HL-60 (cell line): ENCODE measurements around the gene TANGO6.
"Not testable (repeated sequence)": the region's sequence is repeated elsewhere in the genome, so short reads cannot be mapped to it uniquely, and the experiment has no call there.

Experiments
- DNase-seq, 2 experiments: peaks; one replicate each; pipeline ENCODE4 v3.0.0-alpha.2; 2010 to 2020; ENCODE audit warnings: low read depth in 1 of 2, low spot score in 1 of 2
- H3K27ac ChIP-seq: fragments of 250-450 bp; sonication (Bioruptor Pico); replicated peaks from 2 replicates; pipeline ENCODE4 v1.5.1; 2020; ENCODE audit warnings: mild to moderate bottlenecking, moderate library complexity
- H3K27me3 ChIP-seq: fragments of 250-450 bp; sonication (Bioruptor Pico); 2 replicates; pipeline ENCODE4 v1.5.1; 2021; ENCODE audit warnings: mild to moderate bottlenecking, moderate library complexity; ENCODE audit not compliant: insufficient read depth, poor library complexity, severe bottlenecking
- H3K4me3 ChIP-seq: replicated peaks from 2 replicates; pipeline ENCODE4 v1.5.1; 2011; ENCODE audit warnings: mild to moderate bottlenecking, control low read depth, low read length; ENCODE audit not compliant: insufficient read depth
- GABPA ChIP-seq: IDR thresholded peaks from 2 replicates; pipeline ENCODE4 v1.6.1; 2012; ENCODE audit warnings: low read depth
- POLR2AphosphoS5 ChIP-seq: IDR thresholded peaks from 2 replicates; pipeline ENCODE4 v1.6.1; 2012; ENCODE audit warnings: low read depth
- SPI1 ChIP-seq: IDR thresholded peaks from 2 replicates; pipeline ENCODE4 v1.6.1; 2012; ENCODE audit warnings: low read depth, mild to moderate bottlenecking, borderline replicate concordance
- TF ChIP-seq, protein P1 (sequence below): IDR thresholded peaks from 2 replicates; pipeline ENCODE4 v1.6.1; 2012; ENCODE audit warnings: low read depth; ENCODE audit not compliant: insufficient replicate concordance
- TF ChIP-seq, protein P2 (sequence below): IDR thresholded peaks from one replicate; pipeline ENCODE4 v1.5.1; 2011; ENCODE audit warnings: low read length, control low read depth, inconsistent platforms; ENCODE audit not compliant: insufficient read depth

TANGO6 gene

DNA sequence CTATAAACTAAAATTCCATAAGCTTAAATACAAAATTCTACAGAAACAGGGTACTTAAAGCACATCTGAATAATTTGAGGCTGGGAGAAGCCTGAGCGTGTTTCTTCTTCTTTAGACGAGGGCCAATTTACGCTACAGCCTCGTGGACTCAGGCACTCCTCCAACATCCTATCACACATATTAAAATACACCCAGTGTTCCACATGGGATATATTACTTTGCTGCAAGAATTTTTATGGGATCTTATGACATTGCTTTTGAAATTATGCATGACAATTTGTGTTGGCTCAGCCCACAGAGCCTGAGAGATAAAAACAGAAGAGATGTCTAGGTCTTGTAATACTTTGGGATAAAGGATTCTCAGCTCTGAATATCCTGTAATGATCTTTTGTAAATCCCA, 3.5 kb upstream of the TANGO6 start:
- Histone ChIP-seq H3K4me3 (no peak overlapping the region), H3K27ac (no peak overlapping the region), H3K27me3 (no peaks in the 10 kb centered on the region)
- TF ChIP-seq SPI1 (no peak), POLR2AphosphoS5 (no peak), GABPA (no peak)
- TF ChIP-seq, protein P1, sequence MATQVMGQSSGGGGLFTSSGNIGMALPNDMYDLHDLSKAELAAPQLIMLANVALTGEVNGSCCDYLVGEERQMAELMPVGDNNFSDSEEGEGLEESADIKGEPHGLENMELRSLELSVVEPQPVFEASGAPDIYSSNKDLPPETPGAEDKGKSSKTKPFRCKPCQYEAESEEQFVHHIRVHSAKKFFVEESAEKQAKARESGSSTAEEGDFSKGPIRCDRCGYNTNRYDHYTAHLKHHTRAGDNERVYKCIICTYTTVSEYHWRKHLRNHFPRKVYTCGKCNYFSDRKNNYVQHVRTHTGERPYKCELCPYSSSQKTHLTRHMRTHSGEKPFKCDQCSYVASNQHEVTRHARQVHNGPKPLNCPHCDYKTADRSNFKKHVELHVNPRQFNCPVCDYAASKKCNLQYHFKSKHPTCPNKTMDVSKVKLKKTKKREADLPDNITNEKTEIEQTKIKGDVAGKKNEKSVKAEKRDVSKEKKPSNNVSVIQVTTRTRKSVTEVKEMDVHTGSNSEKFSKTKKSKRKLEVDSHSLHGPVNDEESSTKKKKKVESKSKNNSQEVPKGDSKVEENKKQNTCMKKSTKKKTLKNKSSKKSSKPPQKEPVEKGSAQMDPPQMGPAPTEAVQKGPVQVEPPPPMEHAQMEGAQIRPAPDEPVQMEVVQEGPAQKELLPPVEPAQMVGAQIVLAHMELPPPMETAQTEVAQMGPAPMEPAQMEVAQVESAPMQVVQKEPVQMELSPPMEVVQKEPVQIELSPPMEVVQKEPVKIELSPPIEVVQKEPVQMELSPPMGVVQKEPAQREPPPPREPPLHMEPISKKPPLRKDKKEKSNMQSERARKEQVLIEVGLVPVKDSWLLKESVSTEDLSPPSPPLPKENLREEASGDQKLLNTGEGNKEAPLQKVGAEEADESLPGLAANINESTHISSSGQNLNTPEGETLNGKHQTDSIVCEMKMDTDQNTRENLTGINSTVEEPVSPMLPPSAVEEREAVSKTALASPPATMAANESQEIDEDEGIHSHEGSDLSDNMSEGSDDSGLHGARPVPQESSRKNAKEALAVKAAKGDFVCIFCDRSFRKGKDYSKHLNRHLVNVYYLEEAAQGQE, result no peak
- TF ChIP-seq, protein P2, sequence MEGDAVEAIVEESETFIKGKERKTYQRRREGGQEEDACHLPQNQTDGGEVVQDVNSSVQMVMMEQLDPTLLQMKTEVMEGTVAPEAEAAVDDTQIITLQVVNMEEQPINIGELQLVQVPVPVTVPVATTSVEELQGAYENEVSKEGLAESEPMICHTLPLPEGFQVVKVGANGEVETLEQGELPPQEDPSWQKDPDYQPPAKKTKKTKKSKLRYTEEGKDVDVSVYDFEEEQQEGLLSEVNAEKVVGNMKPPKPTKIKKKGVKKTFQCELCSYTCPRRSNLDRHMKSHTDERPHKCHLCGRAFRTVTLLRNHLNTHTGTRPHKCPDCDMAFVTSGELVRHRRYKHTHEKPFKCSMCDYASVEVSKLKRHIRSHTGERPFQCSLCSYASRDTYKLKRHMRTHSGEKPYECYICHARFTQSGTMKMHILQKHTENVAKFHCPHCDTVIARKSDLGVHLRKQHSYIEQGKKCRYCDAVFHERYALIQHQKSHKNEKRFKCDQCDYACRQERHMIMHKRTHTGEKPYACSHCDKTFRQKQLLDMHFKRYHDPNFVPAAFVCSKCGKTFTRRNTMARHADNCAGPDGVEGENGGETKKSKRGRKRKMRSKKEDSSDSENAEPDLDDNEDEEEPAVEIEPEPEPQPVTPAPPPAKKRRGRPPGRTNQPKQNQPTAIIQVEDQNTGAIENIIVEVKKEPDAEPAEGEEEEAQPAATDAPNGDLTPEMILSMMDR, result no peak
- DNase-seq, result no peak

DNA sequence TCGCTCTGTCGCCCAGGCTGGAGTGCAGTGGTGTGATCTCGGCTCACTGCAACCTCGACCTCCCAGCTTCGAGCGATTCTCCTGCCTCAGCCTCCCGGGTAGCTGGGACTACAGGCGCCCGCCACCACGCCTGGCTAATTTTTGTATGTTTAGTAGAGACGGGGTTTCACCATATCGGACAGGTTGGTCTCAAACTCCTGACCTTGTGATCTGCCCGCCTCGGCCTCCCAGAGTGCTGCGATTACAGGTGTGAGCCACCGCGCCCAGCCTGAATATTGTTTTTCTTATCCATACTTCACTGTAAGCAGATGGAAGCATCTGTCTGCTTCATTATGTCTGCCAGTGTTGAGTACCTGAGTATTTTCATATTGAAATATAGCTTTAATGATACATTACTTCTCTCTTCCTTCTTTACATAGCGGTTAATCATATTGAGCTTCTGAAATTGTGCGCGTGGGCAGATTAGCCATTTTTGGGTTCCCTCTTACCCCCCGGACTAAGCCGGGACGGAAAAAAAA, 308 bp upstream of the TANGO6 start:
- not testable (repeated sequence) for DNase-seq, H3K27me3 ChIP-seq
- peak overlapping the region; percentile 85 for H3K4me3 ChIP-seq
- 0 out of 2 replicates have a peak, but pooled peaks have one; percentile 3 for TF ChIP-seq SPI1
- peak overlapping the region; percentile 93 for H3K27ac ChIP-seq

DNA sequence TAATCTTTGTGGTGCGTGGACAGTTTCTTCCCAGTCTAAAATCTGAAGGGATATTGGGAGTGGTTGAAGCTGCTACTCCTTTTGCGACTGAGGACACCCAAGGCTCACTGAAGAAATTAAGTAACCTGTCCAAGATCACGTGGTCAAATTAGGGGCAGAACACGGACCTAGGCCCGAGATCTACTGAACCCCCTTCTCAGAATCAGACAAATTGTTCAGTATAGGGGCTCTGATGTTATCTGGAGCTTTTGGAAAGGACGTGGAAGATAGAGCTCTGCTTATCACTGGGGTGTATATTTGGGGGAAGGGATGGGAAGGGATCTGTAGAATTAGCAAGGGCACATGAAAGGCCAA, 857 bp downstream of the TANGO6 start:
- DNase-seq, result peak in 1 of 2 experiments; percentile 38
- no peaks in the 10 kb centered on the region for H3K27me3 ChIP-seq
- peak overlapping the region; percentile 85 for H3K4me3 ChIP-seq
- no peak for TF ChIP-seq GABPA
- TF ChIP-seq, protein P1, result no peak
- TF ChIP-seq SPI1, result no peak
- TF ChIP-seq POLR2AphosphoS5, result no peak
- TF ChIP-seq, protein P2, result no peak
- peak overlapping the region; percentile 93 for H3K27ac ChIP-seq

DNA sequence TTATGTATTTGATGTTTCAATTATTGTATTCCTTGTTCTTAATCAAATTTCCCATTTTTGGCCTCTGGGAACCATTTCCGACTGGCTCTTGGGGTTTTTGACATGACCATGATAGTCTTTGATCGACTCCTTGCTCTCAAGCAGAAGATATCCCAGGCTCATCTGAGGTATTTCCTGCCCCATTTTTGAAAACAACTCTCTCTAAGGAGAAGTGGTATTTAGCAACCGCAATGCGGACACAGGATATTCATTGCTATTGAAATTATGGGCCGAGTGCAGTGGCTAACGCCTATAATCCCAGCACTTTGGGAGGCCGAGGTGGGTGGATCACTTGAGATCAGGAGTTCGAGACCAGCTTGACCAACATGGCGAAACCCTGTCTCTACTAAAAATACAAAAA, 5.5 kb downstream of the TANGO6 start:
- H3K27ac ChIP-seq, result no peak overlapping the region; the same call in 1 of the 2 replicates
- H3K27me3 ChIP-seq, result no peaks in the 10 kb centered on the region
- DNase-seq, result peak in 1 of 2 experiments; percentile 56
- TF ChIP-seq SPI1, result peak; percentile 55; the same call in 1 of the 2 replicates
- TF ChIP-seq, protein P2, result no peak
- H3K4me3 ChIP-seq, result no peak overlapping the region
